GM18861 (cell line): ENCODE data around the gene NEO1.

ENCODE experiments used
- ATAC-seq: cut with Tn5 transposase; IDR thresholded peaks from one replicate; pipeline ENCODE4 v1.9.1; 2021; ENCODE audit not compliant: unreplicated experiment

Gene NEO1

DNA sequence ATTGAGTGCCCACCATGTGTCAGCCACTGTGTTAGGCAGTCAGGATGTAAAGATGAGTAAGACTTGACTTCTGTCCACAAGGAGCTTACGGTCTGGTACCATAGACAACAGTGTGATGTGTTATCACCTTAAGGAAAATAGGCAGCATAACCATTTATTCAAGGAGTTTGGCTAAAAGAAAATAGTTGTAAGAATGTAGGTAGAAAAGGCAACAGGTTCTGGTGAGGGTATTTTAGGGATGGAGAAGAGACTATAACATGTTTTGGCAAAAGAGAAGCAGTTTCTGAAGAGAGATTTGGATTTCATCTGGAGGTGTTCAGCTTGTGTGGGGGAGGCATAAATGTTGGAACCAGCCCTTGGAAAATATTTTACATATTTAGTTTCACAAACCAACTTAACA is 194.6 kb downstream of the NEO1 start:
- no peak for ATAC-seq

DNA sequence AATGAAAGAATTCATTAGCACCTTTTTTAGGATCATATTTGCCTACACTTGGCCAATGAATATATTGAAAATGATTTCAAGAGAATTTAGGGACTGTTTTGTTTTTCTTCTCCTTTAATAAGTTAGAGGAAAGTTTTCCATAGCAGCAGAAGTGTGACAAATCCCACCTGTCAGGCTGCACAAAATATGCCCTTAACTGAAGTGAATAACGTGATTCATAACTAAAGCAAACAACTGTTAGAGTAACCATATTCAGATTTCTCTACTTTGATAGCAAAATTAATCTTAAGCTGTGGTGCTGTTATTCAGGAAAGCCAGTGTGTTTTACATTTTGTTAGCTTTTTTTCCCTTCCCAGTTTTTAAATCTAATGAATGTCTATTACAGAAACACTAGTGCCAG is 195.1 kb downstream of the NEO1 start:
- ATAC-seq, result no peak

DNA sequence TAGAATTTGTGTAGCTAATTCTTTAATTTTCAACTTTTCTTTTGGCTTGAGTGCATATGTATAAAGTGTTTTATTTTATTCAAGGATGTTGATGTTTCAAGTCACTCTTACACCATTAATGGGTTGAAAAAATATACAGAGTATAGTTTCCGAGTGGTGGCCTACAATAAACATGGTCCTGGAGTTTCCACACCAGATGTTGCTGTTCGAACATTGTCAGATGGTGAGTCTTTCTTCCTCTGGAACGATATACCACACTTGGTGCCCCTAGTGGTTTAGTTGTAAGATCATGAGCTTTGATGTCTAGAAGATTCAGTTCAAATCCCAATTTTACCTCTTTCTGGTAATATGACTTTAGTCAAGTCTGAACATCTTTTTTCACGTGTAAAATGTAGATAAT is 197.2 kb downstream of the NEO1 start:
- no peak for ATAC-seq

DNA sequence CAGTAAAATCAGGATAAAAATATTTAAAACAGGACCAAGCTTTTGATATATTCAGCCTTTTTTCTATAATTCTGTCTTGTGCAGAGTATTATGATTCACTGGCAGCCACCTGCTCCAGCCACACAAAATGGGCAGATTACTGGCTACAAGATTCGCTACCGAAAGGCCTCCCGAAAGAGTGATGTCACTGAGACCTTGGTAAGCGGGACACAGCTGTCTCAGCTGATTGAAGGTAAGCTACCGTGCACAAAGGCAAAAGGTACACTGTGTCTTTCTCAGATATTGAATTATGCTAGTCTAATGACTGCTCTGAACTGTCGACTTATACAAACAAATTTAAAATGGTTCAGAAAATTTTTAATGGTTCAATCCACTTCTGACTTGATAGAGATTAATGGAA is 202.3 kb downstream of the NEO1 start:
- no peak for ATAC-seq

DNA sequence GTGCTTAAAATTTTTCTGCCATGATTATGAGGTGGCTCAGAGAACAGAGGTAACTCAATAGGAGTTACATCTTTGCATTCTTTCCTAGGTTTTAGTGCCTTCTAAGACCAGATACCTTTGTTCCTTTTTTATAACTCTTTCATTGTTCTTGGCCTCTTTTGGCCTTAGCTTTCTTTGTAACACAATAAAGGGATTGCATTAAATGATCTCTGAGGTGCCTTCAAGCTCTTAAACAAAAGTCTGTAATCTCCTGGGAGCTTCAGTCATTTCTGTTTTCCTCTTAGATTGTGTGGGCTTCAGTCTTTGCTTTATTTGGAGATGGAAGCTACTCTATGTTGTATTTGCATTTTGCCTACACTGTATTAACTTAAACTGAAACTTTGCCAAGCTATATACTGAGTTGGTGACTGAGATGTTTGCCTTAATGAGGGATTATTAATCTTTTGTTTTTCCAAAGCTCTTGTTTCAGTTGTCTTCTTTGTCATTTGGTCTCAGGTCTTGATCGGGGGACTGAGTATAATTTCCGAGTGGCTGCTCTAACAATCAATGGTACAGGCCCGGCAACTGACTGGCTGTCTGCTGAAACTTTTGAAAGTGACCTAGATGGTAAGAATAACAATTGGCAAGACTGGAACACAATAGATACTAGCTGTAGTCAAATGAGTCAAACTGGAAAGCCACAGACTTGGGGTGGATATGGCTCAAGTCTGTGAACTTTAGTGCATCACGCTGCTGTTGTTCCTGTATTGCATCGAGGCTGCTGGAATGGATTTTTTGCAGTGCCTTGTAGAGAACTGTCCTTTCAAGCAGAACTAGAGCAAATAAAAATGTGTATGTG is 206.2 kb downstream of the NEO1 start:
- no peak for ATAC-seq

DNA sequence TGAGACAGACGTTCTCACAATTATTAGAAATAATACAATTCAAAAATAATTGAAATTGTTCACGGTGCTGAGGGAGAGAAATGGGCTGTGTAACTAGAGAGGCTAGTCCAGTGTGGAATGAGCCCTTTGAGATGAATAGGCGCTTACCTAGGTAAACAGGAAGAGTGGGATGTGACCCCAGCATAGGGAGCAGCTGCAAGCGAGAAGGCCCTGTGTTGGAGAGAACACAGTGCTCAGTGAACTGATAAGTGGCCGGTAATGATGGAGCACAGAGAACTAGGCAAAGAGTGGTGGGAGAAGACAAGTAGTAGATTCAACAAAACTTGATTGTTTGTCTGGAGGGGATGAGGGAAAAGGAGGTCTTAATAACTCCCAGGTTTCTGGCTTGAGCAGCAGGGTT is 212.6 kb downstream of the NEO1 start:
- no peak for ATAC-seq

DNA sequence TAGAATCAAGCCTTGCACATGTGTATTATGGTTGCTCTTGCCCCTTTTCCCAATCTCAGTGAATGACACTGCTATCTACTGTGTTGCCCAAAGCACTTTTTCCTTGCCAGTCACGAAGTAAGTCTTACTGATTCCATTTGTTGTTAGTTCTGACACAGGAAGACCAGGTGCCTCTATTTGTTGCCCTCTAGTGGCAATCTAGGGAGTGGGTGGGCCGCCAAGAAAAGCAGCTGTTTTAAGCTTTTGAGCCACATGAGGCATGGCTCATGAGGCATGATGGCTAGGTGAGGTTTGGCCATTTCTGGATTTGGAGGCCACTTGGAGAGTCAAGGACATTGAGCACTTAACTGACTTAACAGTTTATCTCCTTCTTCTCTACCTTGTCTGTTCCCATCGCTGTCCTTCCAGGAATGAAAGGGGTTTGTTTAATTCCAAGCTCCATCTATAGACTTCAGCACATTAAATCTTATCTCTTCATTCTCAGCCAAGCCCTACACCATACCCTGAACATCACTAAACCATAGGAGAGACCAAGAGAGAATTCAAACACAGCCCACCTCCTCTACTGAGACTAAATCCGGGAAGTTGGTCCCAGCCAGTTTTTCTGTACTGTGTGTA is 213.4 kb downstream of the NEO1 start:
- ATAC-seq, result no peak

DNA sequence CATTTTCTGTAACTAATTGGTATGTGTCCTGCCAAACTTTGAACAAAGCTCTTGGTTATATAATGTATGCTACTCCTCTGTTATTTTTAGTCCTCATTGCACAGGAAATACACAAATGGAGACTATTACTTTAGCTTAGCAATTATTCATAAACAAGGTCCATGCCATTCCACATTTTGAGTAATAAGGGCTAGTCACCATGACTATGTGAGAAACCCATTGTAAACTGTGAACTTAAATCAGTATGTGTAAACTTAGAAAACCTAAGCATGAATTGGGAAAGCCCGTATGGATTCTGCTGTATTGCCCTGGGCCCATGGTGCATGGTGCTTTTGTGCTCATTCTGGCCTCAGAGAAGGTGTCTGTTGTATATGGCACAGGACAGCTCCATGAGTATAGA is 216.2 kb downstream of the NEO1 start:
- no peak for ATAC-seq

DNA sequence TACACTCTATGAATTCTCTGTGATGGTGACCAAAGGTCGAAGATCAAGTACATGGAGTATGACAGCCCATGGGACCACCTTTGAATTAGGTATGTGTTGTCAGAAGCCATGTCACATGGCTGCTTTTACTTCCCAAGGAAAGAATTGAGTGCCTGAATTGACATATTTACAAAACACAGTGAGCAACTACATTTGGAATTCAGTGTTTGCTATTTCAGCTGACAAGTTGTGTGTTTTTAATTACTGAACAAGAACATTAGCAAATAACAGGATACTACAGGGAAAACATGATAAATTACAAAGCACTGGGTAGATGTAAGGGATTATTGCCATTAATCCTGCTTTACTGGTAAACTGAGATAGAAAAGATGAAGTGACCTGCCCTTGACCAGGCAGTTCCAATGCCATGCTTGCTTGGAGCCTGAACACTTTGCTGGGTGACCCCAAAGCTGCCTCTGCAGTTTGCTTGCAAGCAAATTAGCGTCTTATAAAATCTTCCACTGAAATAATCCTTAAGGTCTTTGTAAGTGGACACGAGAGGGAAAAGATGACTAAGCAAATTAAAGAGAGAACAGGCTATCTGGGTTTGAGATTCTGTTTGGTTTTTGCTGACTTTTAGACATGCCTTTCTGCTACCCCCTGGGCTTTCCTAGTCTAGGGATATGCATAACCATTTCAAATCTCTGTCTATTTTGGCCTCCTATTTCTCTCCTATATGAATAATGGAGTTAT is 218.3 kb downstream of the NEO1 start:
- no peak for ATAC-seq

DNA sequence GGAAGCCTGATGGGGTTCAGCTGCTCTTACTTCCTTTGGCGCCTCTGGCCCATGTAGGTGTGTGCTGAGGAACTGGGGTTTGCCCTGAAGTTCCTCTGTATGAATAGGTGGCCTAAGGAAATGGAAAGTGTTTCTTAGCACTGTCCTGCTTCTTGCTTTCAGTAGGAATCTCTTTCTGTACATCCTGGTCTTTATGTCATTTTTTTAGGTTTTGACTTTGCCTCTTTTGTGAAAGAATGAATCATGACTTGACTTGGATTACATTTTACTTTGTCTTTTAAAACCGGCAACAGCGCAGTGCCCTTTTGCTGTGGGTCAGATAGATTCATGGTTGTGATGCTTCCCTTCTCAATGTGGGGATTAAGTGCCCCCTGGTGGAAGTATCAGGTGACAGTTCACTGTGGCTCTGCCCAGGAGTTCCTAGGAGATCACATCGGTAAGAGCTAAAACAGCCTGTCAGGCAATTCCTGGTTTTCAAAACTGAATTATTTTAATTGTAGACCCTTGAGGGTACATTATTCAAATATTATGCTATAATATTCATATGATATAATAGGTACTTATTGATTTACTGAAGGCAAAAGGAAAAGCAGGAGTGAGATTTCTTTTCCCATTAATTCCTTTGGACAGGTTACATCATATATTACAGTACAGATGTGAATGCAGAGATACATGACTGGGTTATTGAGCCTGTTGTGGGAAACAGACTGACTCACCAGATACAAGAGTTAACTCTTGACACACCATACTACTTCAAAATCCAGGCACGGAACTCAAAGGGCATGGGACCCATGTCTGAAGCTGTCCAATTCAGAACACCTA is 221.1 kb downstream of the NEO1 start:
- no peak for ATAC-seq

DNA sequence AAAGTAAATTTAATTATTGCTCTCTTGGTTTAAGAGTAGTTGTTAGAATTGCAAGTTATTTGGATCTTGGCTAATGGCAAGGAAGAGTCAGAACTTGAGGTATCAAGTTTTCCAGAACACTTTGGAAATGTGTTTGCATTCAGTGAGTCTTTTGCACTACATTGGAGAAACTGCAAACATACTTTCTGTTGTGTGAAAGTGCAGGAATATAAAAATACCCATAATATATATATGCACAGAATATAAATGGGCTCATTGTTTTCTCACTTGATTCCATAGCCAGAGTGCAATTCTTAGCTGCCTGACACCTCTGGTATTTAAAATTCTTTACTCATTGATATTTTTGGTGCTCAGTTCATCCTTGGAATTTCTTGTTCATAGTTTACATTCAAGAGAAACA is 223.6 kb downstream of the NEO1 start:
- no peak for ATAC-seq

DNA sequence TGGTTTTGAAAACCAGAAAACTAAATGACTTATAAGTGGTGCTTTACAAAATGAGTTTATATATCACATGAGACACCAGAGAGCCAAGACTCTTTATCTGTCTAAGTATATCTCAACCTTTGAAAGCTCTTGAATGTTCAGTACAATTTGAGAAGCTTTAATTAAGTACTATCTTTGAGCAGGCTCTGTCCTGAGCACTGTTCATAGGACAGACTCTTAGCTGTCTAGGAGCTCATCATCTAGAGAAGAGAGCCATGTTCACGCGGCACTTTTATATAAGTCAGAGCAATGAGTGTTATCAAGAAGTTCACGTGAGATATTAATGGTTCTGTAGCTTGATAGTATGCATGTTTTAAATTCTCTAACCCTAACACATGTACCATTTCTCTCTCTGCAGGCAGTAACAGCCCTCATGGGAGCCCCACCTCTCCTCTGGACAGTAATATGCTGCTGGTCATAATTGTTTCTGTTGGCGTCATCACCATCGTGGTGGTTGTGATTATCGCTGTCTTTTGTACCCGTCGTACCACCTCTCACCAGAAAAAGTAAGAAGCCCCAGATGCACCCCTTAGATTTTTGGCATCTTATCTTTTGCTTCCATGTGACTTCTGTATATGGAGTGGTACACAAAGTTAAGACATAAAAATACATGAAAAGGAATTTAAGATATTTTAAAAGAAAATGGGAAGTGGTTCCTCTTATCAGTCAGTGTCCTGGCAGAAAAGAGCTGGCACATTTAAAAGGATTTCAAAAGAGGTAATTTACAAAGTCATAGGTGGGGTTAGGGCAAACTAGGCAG is 230.5 kb downstream of the NEO1 start:
- no peak for ATAC-seq

DNA sequence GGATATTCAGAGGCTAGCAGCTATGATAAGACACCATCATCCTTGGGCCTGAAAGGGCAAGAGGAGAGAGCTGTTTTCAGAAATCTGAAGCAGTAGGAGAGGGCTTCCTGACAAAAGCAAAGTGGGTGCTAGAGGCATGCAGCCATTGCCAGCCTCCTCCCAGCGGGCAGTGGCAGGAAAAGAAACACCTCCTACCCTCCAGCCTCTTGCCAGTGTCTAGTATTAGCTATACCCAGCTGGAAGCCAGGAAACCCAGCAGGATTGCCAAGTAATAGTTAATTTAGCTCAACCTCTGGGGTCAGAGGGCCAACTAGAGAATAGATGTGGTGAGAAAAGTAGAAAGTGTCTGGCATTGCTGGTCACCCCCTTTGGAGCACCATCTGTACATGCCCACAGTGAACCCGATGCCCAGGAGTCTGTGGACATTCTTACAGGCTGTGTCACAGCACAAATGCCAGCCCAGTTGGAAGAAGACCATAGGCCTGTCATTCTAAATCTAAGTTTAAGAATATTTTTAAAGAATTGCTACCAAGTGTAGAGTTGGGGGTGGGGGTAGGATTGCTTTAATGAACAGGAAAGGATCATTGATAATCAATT is 231.2 kb downstream of the NEO1 start:
- ATAC-seq, result no peak

DNA sequence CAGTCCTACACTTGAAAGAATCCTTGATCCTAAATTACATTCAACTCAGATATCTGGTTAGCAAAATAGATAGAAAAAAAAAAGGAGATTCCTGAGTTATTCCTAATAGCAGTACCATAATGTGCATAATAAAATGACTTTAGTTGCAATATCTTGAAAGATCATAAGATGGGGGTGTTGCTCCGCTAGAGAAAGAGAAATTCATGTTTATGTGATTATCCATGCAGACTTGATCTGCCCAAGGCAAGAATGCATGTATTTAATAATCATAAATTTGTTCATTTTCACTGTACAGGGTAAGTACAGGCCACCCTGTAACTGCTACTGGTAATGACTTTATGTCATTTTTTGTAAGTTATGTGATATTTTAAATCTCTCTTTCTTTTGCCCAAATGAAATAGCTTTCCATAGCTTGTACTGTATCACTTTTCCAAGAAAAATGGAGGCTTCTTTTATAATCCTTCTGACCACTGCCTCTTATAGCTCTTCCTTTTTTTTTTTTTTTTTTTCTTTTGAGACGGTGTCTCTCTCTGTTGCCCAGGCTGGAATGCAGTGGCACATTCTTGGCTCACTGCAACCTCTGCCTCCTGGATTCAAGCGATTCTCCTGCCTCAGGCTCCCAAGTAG is 231.9 kb downstream of the NEO1 start:
- ATAC-seq, result no peak

DNA sequence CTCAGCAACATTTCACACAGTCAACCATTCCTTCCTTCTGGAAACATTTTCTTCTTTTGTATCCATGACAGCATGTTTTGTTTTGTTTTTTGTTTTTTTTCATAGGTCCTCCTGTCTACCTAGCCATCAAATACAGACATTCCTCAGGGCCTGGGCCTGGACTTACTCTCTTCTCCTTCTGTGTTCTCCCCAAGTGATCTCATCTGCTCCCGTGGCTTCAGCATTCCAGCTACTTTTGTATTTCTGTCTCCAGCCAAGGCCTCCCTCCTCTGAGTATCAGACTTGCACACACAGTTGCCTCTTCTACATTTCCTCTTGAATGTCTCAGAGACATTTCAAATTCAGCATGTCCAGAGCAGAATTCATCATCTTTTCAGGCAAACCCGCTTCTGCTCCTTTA is 234.0 kb downstream of the NEO1 start:
- ATAC-seq, result no peak

DNA sequence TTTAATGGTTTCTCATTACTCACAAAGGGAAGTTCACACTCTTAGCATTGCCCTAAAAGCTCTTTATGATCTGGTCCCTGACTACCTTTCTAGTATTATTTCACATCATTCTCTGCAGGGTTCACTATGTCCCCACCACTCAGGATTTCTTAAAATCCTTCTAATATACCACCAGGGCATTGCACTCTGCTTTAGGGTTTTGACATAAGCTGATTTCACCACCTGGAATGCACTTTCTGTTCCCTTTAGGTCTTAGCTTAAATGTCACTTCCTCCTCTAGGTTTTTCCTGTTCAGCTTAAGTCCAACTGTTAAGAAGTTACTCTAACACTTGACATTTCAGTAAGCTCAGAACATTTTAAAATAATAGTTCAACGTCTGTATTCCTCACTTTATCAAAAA is 234.8 kb downstream of the NEO1 start:
- no peak for ATAC-seq

DNA sequence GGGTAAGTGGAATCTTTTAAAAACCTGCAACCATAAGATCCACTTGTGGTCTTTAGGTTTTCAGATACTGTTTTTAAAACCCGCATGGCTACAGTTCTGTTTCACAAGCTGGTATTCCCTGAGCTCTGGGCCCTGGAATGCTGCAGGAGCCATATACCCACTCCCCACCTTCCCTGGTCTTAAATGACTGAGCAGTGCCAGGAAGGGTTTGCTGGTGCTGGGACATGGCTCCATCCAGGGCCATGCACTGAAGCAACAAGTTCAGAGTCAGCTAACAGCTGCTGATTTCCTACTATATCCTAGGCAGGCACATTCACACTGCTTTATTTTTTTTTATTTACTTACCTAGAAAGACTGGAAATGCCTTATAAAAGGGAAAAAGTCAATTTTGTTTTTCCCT is 239.2 kb downstream of the NEO1 start:
- no peak for ATAC-seq

DNA sequence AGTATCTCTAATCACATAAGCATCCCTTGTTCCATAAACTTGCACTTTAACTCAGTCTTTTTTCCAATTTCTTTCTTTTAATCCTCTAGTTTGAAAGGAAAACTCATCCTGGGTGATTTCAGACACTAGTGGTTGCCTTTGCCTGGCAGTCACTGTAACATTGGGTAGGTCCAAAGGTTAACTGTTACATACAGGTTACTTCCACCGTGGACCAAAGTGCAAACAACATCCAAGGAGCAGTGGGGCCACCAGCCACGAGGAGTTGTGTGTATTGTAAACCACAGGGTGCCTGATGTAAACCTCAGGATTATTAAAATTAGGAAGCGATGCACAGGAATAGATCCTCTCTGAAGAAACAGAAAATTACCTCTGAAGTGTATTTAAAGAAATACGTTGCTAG is 241.5 kb downstream of the NEO1 start:
- no peak for ATAC-seq

DNA sequence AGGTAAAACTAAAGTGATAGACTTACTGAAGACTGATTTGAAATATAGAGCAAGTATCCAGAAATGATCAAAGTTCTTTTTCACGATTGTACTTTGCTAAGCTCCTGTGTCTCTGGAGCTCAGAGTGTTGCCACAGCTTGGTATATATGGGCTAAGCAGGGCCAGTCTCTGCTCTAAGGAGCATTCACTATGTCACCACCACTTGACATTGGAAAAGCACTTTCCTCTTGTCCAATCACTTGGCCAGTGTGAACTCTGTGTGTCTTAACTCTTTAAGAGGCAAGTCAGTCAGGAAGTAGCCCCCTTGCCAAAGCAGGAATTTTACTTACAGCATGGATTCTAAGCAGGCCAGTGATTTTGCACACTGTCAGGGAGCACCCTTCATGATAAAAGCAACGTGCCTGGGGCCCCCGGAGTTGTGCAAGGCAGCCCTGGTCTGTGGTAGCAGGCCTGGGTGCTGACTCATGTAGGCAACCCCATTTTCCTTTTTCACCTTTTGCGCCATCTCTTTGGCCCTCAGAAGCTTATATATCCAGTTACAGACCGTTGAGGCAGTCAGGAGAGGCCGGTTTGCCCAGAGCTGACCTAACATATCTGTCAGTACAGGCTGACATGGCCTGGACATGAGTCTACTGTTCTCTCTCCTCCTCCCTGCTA is 243.5 kb downstream of the NEO1 start:
- ATAC-seq, result no peak
